ENCODE data around the gene PPL.
"Not testable (repeated sequence)": the region's sequence is repeated elsewhere in the genome, so short reads cannot be mapped to it uniquely, and the experiment has no call there.

The PPL gene

GRCh38 chr16:4958510-4959438 lies 21.8 kb upstream of the PPL start:
- no peak for DNase-seq

- DNase-seq, result peak; percentile 85
Observed at GRCh38 chr16:4957720-4958509, 21.0 kb upstream of the PPL start, which contains the start of gene SEC14L5. Gene SEC14L5, plus strand, starts transcription at chr16:4958330. Its CDS starts 994 bp downstream, at chr16:4959324.

DNA sequence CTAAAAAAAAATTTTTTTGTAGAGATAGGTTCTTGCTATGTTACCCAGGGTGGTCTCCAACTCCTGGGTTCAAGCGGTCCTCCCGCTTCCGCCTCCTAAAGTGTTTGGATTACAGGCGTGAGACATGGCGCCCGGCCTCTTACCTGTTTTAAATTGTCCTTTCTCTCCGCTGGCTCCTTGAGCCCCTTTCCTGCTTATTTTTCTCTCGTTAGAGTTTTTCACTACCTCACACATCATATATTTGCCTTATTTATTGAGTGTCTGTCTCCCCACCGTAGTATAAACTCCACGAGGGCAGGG lies 20.4 kb upstream of the PPL start:
- DNase-seq, result no peak

- DNase-seq, result no peak
Observed at GRCh38 chr16:4954714-4955113, 17.8 kb upstream of the PPL start.

DNA sequence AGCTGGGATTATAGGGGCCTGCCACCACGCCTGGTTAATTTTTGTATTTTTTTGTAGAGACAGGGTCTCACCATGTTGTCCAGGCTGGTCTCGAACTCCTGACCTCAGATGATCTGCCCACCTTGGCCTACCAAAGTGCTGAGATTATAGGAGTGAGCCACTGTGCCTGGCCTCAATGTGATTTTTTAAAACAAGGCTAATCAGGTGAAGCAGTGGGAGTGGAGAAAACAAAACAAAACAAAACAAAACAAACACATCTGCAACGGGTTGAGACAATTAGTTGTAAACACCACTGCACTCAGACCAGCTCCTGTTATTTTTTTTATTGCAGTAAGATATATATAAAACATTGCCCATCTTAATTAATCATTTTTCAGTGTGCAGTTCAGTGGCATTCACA lies 14.6 kb upstream of the PPL start:
- DNase-seq, result not testable (repeated sequence)

GRCh38 chr16:4949986-4950385 lies 13.0 kb upstream of the PPL start:
- DNase-seq, result no peak

DNA sequence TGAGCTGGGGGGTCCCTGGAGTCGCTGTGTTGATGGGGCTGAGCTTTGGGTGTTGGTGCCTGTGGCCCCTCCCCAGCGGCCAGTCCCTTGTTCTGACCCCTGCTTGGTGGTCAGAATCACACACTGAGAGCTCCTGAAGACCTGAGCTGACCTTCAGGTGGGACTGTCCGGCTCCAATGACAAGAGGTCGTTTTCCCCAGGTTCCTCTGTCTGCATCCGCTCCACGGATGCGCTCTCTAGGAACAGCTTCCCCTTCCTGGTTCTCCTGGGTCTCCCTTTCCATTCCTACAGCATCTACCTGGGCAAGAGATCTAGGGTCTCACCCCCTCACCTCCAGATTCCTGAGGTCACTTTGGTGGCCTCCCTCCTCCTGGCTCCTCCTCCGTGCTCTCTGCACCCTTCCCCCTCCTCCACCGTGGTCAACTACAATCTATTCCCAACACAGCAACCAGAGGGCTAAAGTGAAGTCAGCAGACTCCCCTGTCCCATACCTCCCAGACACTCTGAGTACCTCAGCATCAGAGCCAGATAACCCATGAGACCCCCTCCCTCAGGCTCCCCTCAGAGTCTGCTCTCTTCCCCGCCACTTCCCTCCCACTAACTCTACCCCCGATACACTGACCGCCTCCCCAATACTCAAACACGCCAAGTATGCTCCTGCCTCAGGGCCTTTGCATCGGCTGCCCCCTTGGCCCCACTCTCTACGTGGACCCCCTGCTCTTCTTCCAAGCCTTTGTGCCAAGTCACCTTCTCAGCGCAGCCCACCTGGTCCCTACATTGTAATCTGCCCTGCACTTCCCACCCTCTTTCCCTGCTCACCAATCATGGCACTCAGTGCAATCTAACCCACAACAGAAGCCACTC lies 12.2 kb upstream of the PPL start:
- DNase-seq, result no peak

GRCh38 chr16:4947722-4948503 lies 11.0 kb upstream of the PPL start:
- DNase-seq, result no peak

DNA sequence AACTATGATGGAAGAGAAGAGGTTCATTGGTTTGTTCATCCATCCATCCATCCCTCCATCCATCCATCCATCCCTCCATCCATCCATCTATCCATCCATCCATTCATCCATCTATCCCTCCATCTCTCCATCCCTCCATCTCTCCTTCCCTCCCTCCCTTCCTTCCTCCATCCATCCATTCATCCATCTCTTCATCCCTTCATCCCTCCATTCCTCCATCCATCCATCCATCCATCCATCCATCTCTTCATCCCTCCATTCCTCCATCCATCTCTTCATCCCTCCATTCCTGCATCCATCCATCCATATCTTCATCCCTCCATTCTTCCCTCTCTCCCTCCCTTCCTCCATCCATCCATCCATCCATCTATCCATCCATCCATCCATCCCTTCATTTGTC lies 10.0 kb upstream of the PPL start:
- no peak for DNase-seq

DNA sequence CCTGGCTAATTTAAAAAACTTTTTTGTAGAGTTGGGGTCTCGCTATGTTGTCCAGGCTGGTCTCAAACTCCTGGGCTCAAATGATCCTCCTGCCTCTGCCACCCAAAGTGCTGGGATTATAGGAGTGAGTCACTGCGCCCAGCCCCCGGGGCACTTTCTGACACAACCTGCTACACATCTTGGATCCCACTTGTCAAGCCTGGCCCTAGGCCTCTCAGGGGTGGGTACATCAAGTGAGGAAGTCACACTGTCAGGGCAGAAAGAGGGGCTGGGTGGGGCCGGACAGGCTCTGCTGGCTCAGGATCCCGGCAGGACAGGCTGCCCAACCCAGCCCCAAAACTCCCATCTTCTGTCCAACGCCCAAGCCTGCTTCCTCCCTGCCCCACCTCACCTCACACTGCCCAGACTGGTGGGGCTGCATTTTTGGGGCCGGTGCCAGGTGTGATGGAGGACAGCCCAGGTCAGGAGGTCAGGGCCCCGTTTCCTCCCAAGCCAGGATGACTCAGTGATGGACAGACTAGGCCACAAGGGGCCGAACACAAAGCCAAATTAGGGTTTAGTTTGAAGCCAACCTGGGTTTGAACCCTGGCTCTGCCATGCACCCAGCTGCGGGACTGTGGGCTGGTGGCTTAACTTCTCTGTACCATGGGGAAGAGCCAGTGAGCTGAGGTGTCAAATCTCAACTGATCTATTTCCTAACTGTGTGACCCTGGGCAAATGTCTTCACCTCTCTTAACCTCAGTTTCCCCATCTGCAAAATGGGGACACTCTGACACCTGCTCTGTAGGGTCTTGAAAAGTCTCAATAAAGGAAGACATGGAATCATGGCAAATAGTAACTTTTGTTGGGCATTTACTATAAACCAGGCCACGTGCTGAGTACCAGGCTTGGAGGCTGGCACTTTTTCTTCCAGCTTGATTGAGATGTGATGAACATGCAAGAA lies 8.9 kb upstream of the PPL start:
- no peak for DNase-seq

- peak; percentile 73 for DNase-seq
Observed at GRCh38 chr16:4944333-4945281, 7.7 kb upstream of the PPL start.

DNA sequence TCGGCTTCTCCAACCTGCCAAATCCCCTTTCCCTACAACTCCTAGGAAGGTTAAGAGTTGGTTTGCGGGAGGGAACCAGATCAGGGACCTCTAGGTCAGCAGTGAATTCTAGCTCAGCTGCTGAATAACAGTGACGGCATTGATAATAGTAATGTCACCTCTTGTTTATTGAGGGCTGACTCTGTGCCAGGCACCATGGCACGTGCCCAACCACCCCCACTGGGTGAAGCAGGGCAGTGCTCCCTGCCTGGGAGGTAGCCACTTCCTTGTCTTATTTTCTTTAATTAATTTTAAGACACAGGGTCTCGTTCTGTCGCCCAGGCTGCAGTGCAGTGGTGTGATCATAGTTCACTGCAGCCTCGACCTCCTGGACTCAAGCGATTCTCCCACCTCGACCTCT lies 5.5 kb upstream of the PPL start:
- no peak for DNase-seq

GRCh38 chr16:4940719-4941118 lies 3.8 kb upstream of the PPL start:
- no peak for DNase-seq

- no peak for DNase-seq
Observed at GRCh38 chr16:4938683-4939030, 1.7 kb upstream of the PPL start.

GRCh38 chr16:4937782-4938682 lies 1.1 kb upstream of the PPL start:
- DNase-seq, result no peak

DNA sequence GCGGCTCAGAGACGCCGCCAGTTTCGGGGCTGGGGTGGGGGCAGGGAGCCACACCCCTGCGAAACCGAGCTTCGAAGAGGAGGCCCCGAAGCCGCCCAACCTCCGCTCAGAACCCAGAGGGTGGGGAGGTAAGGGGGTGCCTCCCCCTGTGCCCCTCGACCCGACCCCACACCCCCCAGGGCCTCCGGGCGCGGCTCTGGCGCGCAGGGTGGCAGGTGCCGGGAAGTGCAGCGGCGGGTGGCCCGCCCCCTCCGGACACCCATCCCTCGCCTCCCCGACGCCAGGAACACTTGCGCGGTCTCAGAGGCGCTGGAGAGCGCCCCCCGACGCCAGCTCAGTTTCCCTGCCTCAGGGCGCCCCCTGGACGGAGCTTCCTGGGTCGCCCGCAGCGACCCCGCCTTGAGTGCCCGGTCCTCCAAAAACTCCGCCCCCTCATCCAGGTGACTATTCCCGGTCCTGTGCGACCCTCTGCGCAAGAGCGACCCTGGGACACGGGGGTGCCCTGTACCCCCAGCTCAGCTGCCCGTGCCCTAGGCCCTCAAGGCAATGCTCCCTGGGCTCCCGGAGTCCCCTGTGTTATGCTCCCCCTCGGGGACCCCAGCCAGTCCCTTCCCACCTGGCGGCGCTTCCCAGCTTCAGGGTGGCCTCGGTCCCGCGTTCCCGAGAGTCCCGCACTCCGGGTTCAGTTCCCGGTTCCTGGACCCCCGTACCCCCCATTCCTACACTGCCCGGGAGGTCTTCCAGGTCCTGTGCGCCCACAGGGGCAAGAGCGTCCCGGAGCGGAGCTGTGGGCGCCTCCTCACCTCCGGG lies 562 bp downstream of the PPL start:
- peak; percentile 30 for DNase-seq

GRCh38 chr16:4935241-4935855 lies 1.6 kb downstream of the PPL start:
- no peak for DNase-seq

- DNase-seq, result no peak
Observed at GRCh38 chr16:4934591-4934990, 2.4 kb downstream of the PPL start.

Measured in NCI-H1105 treated with DMSO at 0.1 percent for 48 hours (cell line).